Ovary (tissue), 3 donors: ENCODE data around the gene PHPT1.

ENCODE experiments used
- CTCF ChIP-seq, 3 donors: fragments of 450-650 bp in 2 of 3; fragments of 200-600 bp in 1 of 3; IDR thresholded peaks; one replicate each; pipeline versions ENCODE4 v1.5.1 to v1.8.0; 2016 to 2022; ENCODE audit warnings: antibody characterized with exemption in 3 of 3, mild to moderate bottlenecking in 1 of 3
- POLR2A ChIP-seq: fragments of 450-650 bp; IDR thresholded peaks from one replicate; pipeline ENCODE4 v1.6.1; 2017; ENCODE audit warnings: antibody characterized with exemption, mild to moderate bottlenecking, moderate library complexity
- donor health status: DM: no; HTN: no; CAD: no.

- TF ChIP-seq CTCF (IDR thresholded peaks at IDR 0.05): no peak
- no peak for TF ChIP-seq POLR2A
Measured at GRCh38 chr9:136846376-136847087, 2.7 kb upstream of the PHPT1 start.
